Measurements from ENCODE around the gene KIRREL3. TPM values are rescaled to one million over a fixed set of nuclear protein-coding genes. Genes with fewer than 3 reads are reported as not detected.

The KIRREL3 gene
- total RNA-seq, 1 donor from 2014 or later, result not detected

DNA sequence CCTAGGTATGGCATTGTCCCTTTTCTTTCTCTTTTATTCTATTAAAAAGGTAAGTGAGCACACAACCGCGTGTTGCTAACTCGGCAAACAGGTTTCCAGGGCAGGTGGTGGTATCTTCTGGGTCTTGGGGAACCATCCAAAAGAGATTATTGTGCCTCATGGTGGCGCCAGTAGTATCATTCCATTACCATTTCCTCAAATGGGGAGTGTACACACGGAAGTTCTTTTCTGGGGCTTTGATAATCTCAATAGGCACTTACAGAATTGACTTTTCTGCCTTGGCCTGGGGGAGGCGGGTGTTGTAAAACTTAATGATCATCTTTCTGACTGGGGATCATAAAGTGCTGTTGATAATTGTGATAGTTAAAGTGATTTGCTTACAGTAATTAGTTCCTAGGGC is 234.1 kb downstream of the KIRREL3 start:
- ATAC-seq (peak; percentile 75), DNase-seq (no peak)
- no peaks in the 10 kb centered on the region for H3K9me3 ChIP-seq
- no peaks in the 10 kb centered on the region for H3K36me3 ChIP-seq
- no peak overlapping the region for H3K4me3 ChIP-seq
- intact Hi-C loops (cut with DNase I), result no loop called here
- H3K27ac ChIP-seq, result no peak overlapping the region
- peak; percentile 13 for TF ChIP-seq CTCF (IDR thresholded peaks at IDR 0.05)
- H3K27me3 ChIP-seq, result no peaks in the 10 kb centered on the region
- no peaks in the 10 kb centered on the region for H3K4me1 ChIP-seq

DNA sequence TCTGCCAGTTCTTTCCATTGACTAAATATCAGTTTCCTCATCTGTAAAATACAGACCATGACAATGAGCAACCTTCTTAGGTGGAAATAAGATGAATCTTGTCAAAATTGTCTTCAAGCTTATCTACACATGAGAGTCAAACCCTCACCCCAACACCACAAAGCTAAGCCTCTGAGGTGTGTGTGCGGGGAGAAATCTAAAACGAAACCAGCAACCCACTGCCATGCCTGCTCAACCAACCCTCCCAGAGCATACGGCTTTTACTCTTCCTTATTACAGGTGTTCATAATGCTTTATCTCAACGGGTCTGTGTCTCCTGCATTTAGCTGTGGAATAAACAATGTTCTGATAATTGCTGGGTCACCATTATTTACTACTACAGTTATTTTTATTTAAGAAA is 235.4 kb downstream of the KIRREL3 start:
- Histone ChIP-seq H3K9me3 (no peaks in the 10 kb centered on the region), H3K4me1 (no peaks in the 10 kb centered on the region), H3K27ac (no peak overlapping the region), H3K36me3 (no peaks in the 10 kb centered on the region), H3K4me3 (no peak overlapping the region), H3K27me3 (no peaks in the 10 kb centered on the region)
- no peak for DNase-seq
- no peak for ATAC-seq
- intact Hi-C loops (cut with DNase I), result no loop called here
- TF ChIP-seq CTCF (IDR thresholded peaks at IDR 0.05), result no peak

DNA sequence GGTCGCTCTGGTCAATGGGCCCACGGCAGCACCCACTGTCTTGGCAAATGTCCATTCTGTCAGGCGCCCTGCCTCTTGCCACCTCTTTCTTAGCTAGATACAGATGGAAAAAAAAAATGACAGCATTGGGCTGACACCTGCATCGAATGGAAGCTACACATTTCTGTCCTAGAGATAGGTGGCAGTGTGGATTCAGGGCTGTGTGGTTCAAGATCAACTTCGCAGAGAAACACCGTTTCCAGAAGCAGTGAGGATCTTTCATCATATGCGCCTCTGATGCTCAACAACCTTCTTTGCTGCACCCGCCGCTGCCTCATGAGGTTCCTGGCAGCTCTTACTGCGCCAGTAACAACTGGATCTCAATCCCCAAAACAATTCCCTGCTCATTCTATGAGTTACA is 236.3 kb downstream of the KIRREL3 start:
- Histone ChIP-seq H3K27me3 (no peaks in the 10 kb centered on the region), H3K4me3 (no peak overlapping the region), H3K4me1 (no peaks in the 10 kb centered on the region), H3K36me3 (no peaks in the 10 kb centered on the region), H3K27ac (no peak overlapping the region), H3K9me3 (no peaks in the 10 kb centered on the region)
- intact Hi-C loops (cut with DNase I), result no loop called here
- no peak for TF ChIP-seq CTCF (IDR thresholded peaks at IDR 0.05)
- ATAC-seq (peak; percentile 30), DNase-seq (no peak)

DNA sequence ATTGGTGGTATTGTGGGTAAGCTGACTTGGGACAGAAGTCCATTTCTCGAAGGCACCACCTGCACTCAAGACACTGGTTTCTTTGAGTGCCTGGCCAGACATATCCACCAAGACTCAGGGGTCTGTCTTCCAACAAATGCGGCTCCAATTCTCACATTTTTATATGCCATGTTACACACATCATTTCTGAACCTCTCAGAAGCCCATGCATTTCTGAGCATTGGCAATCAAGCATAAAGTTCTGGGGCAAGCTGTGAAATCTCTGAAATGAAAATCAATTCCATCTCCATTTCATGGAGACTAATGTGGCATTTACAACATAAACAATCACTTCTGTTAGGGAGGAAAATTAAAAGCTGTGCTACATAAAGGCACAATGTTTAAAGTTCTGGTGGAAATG is 243.7 kb downstream of the KIRREL3 start:
- Histone ChIP-seq H3K4me1 (no peaks in the 10 kb centered on the region), H3K27ac (no peak overlapping the region), H3K4me3 (no peak overlapping the region), H3K9me3 (no peaks in the 10 kb centered on the region), H3K27me3 (no peaks in the 10 kb centered on the region), H3K36me3 (no peaks in the 10 kb centered on the region)
- intact Hi-C loops (cut with DNase I), result no loop called here
- DNase-seq, result no peak
- ATAC-seq, result no peak
- no peak for TF ChIP-seq CTCF (IDR thresholded peaks at IDR 0.05)

DNA sequence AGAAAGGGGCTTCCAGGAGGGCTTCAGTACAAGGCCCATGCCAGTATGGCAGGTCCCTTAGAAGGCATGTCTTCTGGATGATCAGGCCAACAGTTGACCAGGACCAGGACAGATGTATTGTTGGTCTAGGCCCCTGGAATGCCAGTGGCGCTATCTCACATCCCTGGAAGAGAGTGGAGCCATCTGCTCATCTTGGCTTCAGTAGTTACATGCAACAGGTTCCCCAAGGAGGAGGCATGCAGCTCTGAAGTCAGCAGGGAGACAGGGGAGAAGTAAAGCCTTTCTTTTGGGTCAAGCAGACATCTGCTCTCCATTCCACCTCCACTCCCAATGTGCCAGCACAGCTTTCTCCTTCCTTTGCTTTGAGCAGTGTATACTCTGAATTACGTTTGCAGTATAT is 244.1 kb downstream of the KIRREL3 start:
- no peaks in the 10 kb centered on the region for H3K27me3 ChIP-seq
- no peak for TF ChIP-seq CTCF (IDR thresholded peaks at IDR 0.05)
- no peak for ATAC-seq
- H3K36me3 ChIP-seq, result no peaks in the 10 kb centered on the region
- H3K27ac ChIP-seq, result no peak overlapping the region
- intact Hi-C loops (cut with DNase I), result no loop called here
- DNase-seq, result no peak
- H3K9me3 ChIP-seq, result no peaks in the 10 kb centered on the region
- H3K4me3 ChIP-seq, result no peak overlapping the region
- no peaks in the 10 kb centered on the region for H3K4me1 ChIP-seq

DNA sequence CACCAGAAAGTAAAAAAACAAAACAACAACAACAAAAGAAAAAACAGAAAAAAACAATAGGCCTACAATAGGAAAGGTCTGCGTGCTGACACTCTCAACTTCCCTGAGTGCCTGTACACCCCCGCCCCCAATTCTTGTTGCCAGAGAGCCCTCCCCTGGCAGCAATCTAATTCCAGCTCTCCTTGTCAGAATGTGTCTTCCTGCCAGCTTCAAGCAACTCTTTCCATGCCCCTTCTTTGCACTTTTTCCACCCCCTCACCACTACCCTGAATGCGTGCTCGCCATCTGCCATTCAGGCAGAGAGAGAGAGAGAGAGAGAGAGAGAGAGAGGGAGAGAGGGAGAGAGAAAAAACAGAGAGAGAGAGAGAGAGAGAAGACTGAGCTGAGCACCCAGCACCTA is 245.0 kb downstream of the KIRREL3 start:
- Histone ChIP-seq H3K27ac (no peak overlapping the region), H3K27me3 (no peaks in the 10 kb centered on the region), H3K9me3 (no peaks in the 10 kb centered on the region), H3K4me1 (no peaks in the 10 kb centered on the region), H3K4me3 (no peak overlapping the region), H3K36me3 (no peaks in the 10 kb centered on the region)
- no peak for ATAC-seq
- no peak for DNase-seq
- intact Hi-C loops (cut with DNase I), result no loop called here
- no peak for TF ChIP-seq CTCF (IDR thresholded peaks at IDR 0.05)
